KOPT-K1 (cell line): ENCODE data around the gene CATSPERD.
"Not testable (repeated sequence)": the region's sequence is repeated elsewhere in the genome, so short reads cannot be mapped to it uniquely, and the experiment has no call there.

Source experiments
- H3K27ac ChIP-seq: fragments of 200-600 bp; sonication (generic); 2 replicates; pipeline ENCODE4 v1.5.1; 2016; ENCODE audit warnings: antibody characterized with exemption, mild to moderate bottlenecking, low read depth, low read length; ENCODE audit not compliant: poor library complexity, severe bottlenecking
- H3K36me3 ChIP-seq: fragments of 200-600 bp; sonication (generic); 2 replicates; pipeline ENCODE4 v1.5.1; 2017; ENCODE audit warnings: antibody characterized with exemption, mild to moderate bottlenecking, low read length, moderate library complexity; ENCODE audit not compliant: insufficient read depth
- H3K9me3 ChIP-seq: fragments of 200-600 bp; sonication (generic); 2 replicates; pipeline ENCODE4 v1.5.1; 2017; ENCODE audit warnings: antibody characterized with exemption, low read length, mild to moderate bottlenecking; ENCODE audit not compliant: insufficient read depth, poor library complexity, severe bottlenecking

CATSPERD gene

GRCh38 chr19:5775668-5776309 lies 55.4 kb downstream of the CATSPERD start:
- Histone ChIP-seq H3K27ac (no peak overlapping the region), H3K9me3 (no peaks in the 10 kb centered on the region)

GRCh38 chr19:5778402-5778801 lies 58.0 kb downstream of the CATSPERD start:
- no peaks in the 10 kb centered on the region for H3K9me3 ChIP-seq
- H3K36me3 ChIP-seq: peaks cover 12% of the 10 kb centered on the region; the same call in 1 of the 2 replicates
- no peak overlapping the region for H3K27ac ChIP-seq

More at GRCh38 chr19:5775668-5776309, 55.4 kb downstream of the CATSPERD start:
- no peaks in the 10 kb centered on the region for H3K36me3 ChIP-seq

DNA sequence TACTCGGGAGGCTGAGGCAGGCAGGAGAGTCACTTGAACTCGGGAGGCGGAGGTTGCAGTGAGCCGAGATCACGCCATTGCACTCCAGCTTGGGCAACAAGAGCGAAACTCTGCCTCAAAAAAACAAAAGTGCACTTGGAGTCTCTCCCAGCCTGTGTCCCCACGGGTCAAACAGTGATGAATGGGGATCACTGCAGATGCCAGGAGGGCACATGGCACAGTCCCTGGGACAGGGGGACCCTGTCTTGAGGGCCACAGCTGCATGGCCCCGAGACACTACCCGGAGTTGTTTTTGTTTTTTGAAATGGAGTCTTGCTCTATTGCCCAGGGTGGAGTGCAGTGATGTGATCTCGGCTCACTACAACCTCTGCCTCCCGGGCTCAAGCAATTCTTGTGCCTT lies 60.5 kb downstream of the CATSPERD start:
- H3K36me3 ChIP-seq: peaks cover 34% of the 10 kb centered on the region
- H3K27ac ChIP-seq, H3K9me3 ChIP-seq: not testable (repeated sequence)

DNA sequence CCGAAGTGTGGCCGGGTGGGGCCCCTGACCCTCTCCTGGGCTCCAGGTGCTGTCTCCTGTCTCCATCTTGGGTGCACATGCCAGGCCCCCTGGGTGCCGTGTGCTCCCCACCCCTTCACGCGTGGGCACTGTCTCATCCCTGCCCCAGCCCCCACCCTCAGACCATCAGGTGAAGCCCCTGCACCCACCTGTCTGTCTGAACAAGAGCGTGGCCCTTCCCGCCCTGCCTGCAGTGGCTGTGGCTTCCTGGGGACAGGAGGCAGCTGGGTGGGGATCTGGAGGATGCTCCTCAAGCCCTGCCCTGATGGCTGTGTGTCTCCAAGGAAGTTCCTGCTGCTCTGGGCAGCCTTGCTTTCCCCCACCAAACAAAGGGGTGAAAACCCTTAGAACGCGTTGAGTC lies 61.9 kb downstream of the CATSPERD start:
- H3K27ac ChIP-seq: no peak overlapping the region
- H3K36me3 ChIP-seq: peaks cover 48% of the 10 kb centered on the region
- no peaks in the 10 kb centered on the region for H3K9me3 ChIP-seq

- Histone ChIP-seq H3K9me3 (no peaks in the 10 kb centered on the region), H3K36me3 (peaks cover 57% of the 10 kb centered on the region), H3K27ac (no peak overlapping the region)
These were observed 62.8 kb downstream of the CATSPERD start for GRCh38 chr19:5782945-5783919.

DNA sequence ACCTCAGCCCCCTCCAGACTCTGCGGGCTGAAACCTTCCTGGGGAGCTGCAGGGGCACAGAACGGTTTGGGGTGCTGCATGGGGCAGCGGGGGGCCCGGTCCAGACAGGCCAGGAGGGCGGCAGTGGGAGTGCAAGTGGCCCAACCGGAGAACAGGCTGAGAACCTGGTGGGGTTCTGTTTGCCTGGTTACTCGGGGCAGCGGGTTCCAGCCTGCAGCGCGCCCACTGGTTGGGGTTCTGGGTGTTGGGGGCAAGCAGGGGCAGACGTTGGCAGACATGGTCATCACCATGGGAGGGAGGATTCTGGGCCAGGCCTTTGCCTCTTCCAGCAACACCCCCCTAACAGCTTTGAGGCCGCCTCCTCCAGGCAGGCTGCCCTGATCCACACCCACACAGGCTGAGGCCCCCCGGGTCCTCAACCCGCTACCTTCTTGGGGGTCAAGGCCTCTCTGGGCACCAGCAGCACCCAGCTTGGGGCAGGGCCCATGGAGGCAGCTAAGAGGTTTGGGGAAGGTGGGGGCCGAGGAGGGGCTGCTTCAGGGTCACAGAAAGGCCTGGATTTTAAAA lies 64.2 kb downstream of the CATSPERD start, which contains the start of gene PRR22:
Gene PRR22, minus strand, starts transcription at position 166 of the 567 bp plus-strand sequence. Its CDS starts 86 bp downstream, at position 80.
- Histone ChIP-seq H3K36me3 (peaks cover 72% of the 10 kb centered on the region), H3K9me3 (no peaks in the 10 kb centered on the region), H3K27ac (no peak within 1 kb of the TSS)

GRCh38 chr19:5785423-5785822 lies 65.0 kb downstream of the CATSPERD start:
- Histone ChIP-seq H3K36me3 (peaks cover 78% of the 10 kb centered on the region), H3K27ac (no peak overlapping the region)

DNA sequence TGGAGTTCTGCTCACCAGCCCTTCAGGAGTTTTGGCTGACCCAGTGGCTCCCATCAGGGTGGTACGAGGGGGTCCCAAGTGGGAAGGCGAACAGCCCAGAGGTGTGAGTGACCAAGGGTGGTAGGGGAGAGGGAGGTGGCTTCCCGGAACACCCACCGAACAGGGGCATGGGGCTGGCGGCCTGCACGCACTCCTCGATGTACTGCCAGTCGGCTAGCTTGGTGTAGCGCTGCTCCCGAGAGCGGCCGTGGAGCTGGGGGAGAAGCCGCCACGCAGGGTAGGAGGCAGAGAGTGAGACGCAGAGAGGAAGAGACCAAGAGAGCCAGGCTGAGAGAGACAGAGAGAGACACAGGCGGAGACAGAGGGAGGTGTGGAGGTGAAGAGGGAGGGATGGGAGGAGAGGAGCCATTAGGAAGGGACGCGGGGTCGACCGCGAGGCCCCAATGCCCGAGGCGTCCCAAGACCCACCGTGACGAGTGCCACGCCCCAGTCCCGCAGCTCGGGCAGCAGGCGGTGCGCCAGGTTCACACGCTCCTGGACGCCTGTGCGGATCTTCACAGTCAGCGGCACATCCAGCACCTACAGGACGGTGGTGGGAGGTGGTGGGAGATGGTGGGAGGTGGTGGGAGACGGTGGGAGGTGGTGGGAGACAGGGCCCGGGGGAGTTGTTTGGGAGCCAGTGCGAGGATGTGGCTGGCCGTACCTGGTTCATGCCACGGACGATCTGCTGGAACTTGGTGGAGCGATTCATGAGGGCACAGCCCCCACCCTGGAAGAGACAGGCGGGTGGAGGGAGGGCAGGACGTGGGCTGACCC lies 66.4 kb downstream of the CATSPERD start:
- no peaks in the 10 kb centered on the region for H3K9me3 ChIP-seq
- no peak overlapping the region for H3K27ac ChIP-seq
- peaks cover 78% of the 10 kb centered on the region for H3K36me3 ChIP-seq

More at GRCh38 chr19:5785423-5785822, 65.0 kb downstream of the CATSPERD start:
- no peaks in the 10 kb centered on the region for H3K9me3 ChIP-seq

DNA sequence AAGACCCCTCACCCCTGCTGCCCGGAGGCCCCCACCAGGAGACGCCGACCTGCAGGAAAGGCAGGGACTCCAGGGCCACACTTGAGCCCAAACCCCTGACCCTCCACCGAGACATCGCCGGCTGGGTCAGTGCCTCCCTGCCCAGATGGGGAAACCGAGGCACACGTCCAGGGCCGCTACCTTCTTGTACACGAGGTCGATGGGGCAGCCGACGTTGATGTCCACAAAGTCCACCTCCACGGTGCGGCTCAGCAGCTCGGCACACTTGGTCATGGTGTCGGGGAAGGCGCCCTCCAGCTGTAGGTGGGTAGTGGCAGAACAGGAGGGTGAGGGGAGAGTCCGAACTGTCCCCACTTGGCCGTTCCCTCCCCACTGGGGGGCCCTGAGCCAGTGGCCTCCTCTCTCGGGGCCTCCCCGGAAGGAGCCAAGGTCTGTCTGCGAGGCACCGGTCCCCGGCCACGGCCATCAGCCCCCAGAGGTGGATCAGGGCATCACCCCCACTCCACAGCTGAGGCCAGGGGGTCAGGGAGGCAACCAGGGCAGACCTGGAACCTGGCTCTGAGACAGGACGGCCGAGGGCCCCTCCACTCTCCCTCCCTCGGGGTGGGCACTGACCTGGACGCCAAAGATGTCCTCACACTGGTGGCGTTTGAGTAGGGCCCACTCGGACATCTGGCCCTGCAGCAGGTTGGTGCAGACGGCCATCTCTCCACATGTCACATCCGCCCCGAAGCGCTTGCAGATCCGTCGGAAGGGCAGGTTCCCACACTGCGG lies 67.2 kb downstream of the CATSPERD start:
- Histone ChIP-seq H3K9me3 (no peaks in the 10 kb centered on the region), H3K27ac (no peak overlapping the region), H3K36me3 (peaks cover 73% of the 10 kb centered on the region)

DNA sequence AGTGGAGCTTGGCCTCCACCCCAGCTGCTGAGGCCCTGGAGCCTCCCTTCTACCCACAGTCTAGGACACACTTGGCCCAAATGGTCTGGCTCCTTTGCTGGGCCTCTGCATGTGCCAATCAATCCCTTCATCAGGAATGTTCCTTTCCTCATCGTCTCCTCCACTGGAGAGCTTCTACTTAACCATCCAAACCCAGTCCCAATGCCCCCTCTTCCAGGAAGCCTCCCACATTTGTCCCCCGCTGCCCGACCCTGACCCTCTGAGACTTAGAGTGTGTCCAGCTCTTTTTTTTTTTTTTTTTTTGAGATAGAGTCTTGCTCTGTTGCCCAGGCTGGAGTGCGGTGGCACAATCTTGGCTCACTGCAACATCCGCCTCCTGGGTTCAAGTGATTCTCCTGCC lies 68.0 kb downstream of the CATSPERD start:
- peaks cover 66% of the 10 kb centered on the region for H3K36me3 ChIP-seq
- H3K27ac ChIP-seq: no peak overlapping the region
- no peaks in the 10 kb centered on the region for H3K9me3 ChIP-seq

DNA sequence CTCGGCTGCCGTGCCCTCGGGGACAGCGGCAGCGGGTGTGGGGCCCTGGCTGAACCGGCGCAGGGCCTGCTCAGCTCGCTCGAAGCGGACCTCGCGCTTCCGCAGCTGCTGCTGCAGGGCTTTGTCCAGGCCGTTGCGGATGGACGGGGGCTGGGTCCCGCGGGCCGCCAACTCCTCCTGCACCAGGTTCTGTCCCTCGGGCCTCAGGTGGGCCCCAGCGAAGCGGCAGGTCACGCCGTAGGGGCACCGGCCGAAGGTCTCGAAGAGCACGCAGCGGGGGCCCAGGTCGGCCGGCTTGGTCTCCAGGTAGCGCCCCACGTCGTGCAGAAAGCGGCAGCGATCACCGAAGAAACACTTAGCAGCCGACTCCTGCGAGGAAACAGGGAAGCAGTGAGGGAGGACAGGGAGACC lies 68.9 kb downstream of the CATSPERD start:
- peaks cover 59% of the 10 kb centered on the region for H3K36me3 ChIP-seq

DNA sequence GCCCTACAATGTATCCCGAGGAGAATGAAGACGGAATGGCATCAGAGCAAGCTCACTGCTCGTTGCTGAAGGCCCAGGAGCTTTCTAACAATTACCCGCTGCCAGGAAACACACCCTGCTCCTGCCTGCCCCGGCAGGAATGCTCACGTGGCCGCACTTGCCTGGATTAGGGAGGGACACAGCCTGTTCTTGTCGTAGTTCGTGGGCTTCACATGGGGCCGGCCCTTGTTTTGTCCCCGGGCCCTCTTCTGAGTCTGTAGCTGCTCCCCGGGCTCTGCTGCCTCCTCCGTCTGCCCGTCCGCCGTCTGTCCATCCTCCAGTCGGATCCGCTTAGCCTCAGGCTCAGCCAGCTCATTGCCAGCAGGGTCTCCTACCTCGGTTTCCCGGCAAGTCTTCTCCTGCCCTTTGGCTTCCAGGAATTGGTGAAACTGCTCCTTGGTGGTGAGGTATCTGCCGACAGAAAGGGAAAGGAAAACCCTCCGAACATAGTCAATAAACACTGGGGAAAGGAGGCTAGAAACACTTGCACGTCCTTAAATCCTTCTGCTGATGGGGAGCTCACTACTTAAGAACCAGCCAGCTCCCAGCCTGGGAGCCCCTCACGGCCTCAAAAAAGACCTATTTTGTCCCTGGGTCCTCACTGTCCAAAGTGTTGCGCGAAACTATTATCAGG lies 69.6 kb downstream of the CATSPERD start:
- H3K27ac ChIP-seq: peak overlapping the region; percentile 95
- no peaks in the 10 kb centered on the region for H3K9me3 ChIP-seq
- peaks cover 53% of the 10 kb centered on the region for H3K36me3 ChIP-seq

More for the DNA sequence above, 68.9 kb downstream of the CATSPERD start:
- H3K27ac ChIP-seq: no peak overlapping the region
- no peaks in the 10 kb centered on the region for H3K9me3 ChIP-seq
